WTC11 (cell line): ENCODE results near the gene TPGS2. TPM values are rescaled to one million over a fixed set of nuclear protein-coding genes. Genes with fewer than 3 reads are reported as not detected.

Experiments used
- ATAC-seq: fragments of 200-7000 bp; cut with Tn5 transposase; 2 replicates; pipeline ENCODE4 v1.10.0; 2021; ENCODE audit warnings: mild to moderate bottlenecking, moderate library complexity
- CTCF ChIA-PET: fragments of 300-600 bp; sonication (Branson Sonifier 250); formaldehyde crosslinking; loops from one replicate; lab custom pipeline; 2021; ENCODE audit warnings: antibody characterized with exemption; lab: Charles Lee
- POLR2A ChIA-PET: fragments of 350-600 bp; sonication (Branson Sonifier 250); formaldehyde crosslinking; loops from one replicate; lab custom pipeline; 2021; ENCODE audit warnings: antibody characterized with exemption; lab: Charles Lee
- DNase-seq: peaks from one replicate; pipeline ENCODE4 v3.0.0; 2021; ENCODE audit warnings: low spot score
- H3K27ac Mint-ChIP-seq: 2 replicates; pipeline ENCODE4 v1.8.0; 2021; ENCODE audit warnings: mixed read lengths
- H3K27me3 Mint-ChIP-seq: 2 replicates; pipeline ENCODE4 v1.8.0; 2021; ENCODE audit warnings: low read depth, mild to moderate bottlenecking, moderate library complexity, mixed read lengths
- H3K36me3 Mint-ChIP-seq: 2 replicates; pipeline ENCODE4 v1.8.0; 2021; ENCODE audit warnings: mixed read lengths
- H3K4me1 Mint-ChIP-seq: 2 replicates; pipeline ENCODE4 v1.8.0; 2022; ENCODE audit warnings: mixed read lengths
- H3K4me3 Mint-ChIP-seq: 2 replicates; pipeline ENCODE4 v1.8.0; 2021; ENCODE audit warnings: mild to moderate bottlenecking, moderate library complexity, mixed read lengths
- H3K9me3 Mint-ChIP-seq: 2 replicates; pipeline ENCODE4 v1.8.0; 2021; ENCODE audit warnings: mixed read lengths
- AR ChIP-seq: fragments of 250-450 bp; sonication (Bioruptor Pico); IDR thresholded peaks from 2 replicates; pipeline ENCODE4 v1.9.0; 2021; ENCODE audit warnings: mild to moderate bottlenecking
- ATF2 ChIP-seq: sonication (generic); formaldehyde crosslinking; IDR thresholded peaks from 2 replicates; pipeline ENCODE4 v1.8.1; 2022; ENCODE audit warnings: low read depth, missing genetic modification reagents, borderline replicate concordance
- CBFB ChIP-seq: sonication (generic); formaldehyde crosslinking; IDR thresholded peaks from 2 replicates; pipeline ENCODE4 v1.8.1; 2022; ENCODE audit warnings: mild to moderate bottlenecking, low read depth, missing genetic modification reagents
- CDX4 ChIP-seq: fragments of 250-450 bp; sonication (Bioruptor Pico); IDR thresholded peaks from 2 replicates; pipeline ENCODE4 v1.9.0; 2021; ENCODE audit warnings: moderate library complexity, mild to moderate bottlenecking, inconsistent platforms, borderline replicate concordance
- E2F5 ChIP-seq: sonication (generic); formaldehyde crosslinking; IDR thresholded peaks from 2 replicates; pipeline ENCODE4 v1.8.1; 2022; ENCODE audit warnings: mild to moderate bottlenecking, moderate library complexity, missing genetic modification reagents
- EMX1 ChIP-seq: fragments of 250-450 bp; sonication (Bioruptor Pico); IDR thresholded peaks from 2 replicates; pipeline ENCODE4 v1.8.0; 2021; ENCODE audit warnings: mild to moderate bottlenecking
- ETV6 ChIP-seq: sonication (generic); formaldehyde crosslinking; IDR thresholded peaks from 2 replicates; pipeline ENCODE4 v1.8.1; 2022; ENCODE audit warnings: mild to moderate bottlenecking, missing genetic modification reagents
- GRHL2 ChIP-seq: fragments of 250-450 bp; sonication (Bioruptor Pico); IDR thresholded peaks from 2 replicates; pipeline ENCODE4 v1.8.0; 2022; ENCODE audit warnings: mild to moderate bottlenecking, moderate library complexity; ENCODE audit not compliant: insufficient replicate concordance, severe bottlenecking
- JUN ChIP-seq: sonication (generic); formaldehyde crosslinking; IDR thresholded peaks from 2 replicates; pipeline ENCODE4 v1.8.0; 2023; ENCODE audit warnings: mild to moderate bottlenecking, missing genetic modification reagents
- KAT7 ChIP-seq: sonication (generic); formaldehyde crosslinking; IDR thresholded peaks from 2 replicates; pipeline ENCODE4 v1.8.1; 2023; ENCODE audit warnings: missing genetic modification reagents, mild to moderate bottlenecking, borderline replicate concordance
- MXD4 ChIP-seq: fragments of 250-450 bp; sonication (Bioruptor Pico); IDR thresholded peaks from 2 replicates; pipeline ENCODE4 v1.8.0; 2021; ENCODE audit warnings: mild to moderate bottlenecking, moderate library complexity, borderline replicate concordance
- MYBL2 ChIP-seq: sonication (generic); formaldehyde crosslinking; IDR thresholded peaks from 2 replicates; pipeline ENCODE4 v1.8.1; 2023; ENCODE audit warnings: mild to moderate bottlenecking, moderate library complexity, missing genetic modification reagents
- NR2C2 ChIP-seq: sonication (generic); formaldehyde crosslinking; IDR thresholded peaks from 2 replicates; pipeline ENCODE4 v1.8.0; 2022; ENCODE audit warnings: mild to moderate bottlenecking, missing genetic modification reagents
- NR3C1 ChIP-seq: sonication (generic); formaldehyde crosslinking; conservative IDR thresholded peaks from 2 replicates; pipeline ENCODE4 v1.8.1; 2023; ENCODE audit warnings: low read depth, mild to moderate bottlenecking, missing genetic modification reagents
- OVOL2 ChIP-seq: fragments of 250-450 bp; sonication (Bioruptor Pico); IDR thresholded peaks from 2 replicates; pipeline ENCODE4 v1.9.0; 2021; ENCODE audit warnings: mild to moderate bottlenecking, borderline replicate concordance
- PREB ChIP-seq: sonication (generic); formaldehyde crosslinking; IDR thresholded peaks from 2 replicates; pipeline ENCODE4 v1.8.1; 2022; ENCODE audit warnings: mild to moderate bottlenecking, missing genetic modification reagents, moderate library complexity, borderline replicate concordance
- SMAD3 ChIP-seq: sonication (generic); formaldehyde crosslinking; IDR thresholded peaks from 2 replicates; pipeline ENCODE4 v1.8.0; 2022; ENCODE audit warnings: missing genetic modification reagents, mild to moderate bottlenecking, borderline replicate concordance
- SMAD4 ChIP-seq: sonication (generic); formaldehyde crosslinking; IDR thresholded peaks from 2 replicates; pipeline ENCODE4 v1.8.0; 2022; ENCODE audit warnings: mild to moderate bottlenecking, missing genetic modification reagents
- TCF7 ChIP-seq: sonication (generic); formaldehyde crosslinking; IDR thresholded peaks from 2 replicates; pipeline ENCODE4 v1.8.0; 2022; ENCODE audit warnings: mild to moderate bottlenecking, low read depth, missing genetic modification reagents, moderate library complexity
- TP53 ChIP-seq: sonication (generic); formaldehyde crosslinking; IDR thresholded peaks from 2 replicates; pipeline ENCODE4 v1.8.1; 2023; ENCODE audit warnings: mild to moderate bottlenecking, missing genetic modification reagents
- ZBTB21 ChIP-seq: sonication (generic); formaldehyde crosslinking; IDR thresholded peaks from 2 replicates; pipeline ENCODE4 v1.8.1; 2023; ENCODE audit warnings: mild to moderate bottlenecking, missing genetic modification reagents, borderline replicate concordance
- ZNF138 ChIP-seq: sonication (generic); formaldehyde crosslinking; conservative IDR thresholded peaks from 2 replicates; pipeline ENCODE4 v1.8.1; 2022; ENCODE audit warnings: mild to moderate bottlenecking, moderate library complexity, missing genetic modification reagents
- ZNF263 ChIP-seq: sonication (generic); formaldehyde crosslinking; IDR thresholded peaks from 2 replicates; pipeline ENCODE4 v1.8.1; 2022; ENCODE audit warnings: low read depth, mild to moderate bottlenecking, moderate library complexity, missing genetic modification reagents
- ZNF671 ChIP-seq: fragments of 250-450 bp; sonication (Bioruptor Pico); IDR thresholded peaks from 2 replicates; pipeline ENCODE4 v1.8.0; 2021; ENCODE audit warnings: mild to moderate bottlenecking
- ZSCAN18 ChIP-seq: fragments of 250-450 bp; sonication (Bioruptor Pico); IDR thresholded peaks from 2 replicates; pipeline ENCODE4 v2.1.2; 2022; ENCODE audit warnings: mild to moderate bottlenecking, moderate library complexity
- total RNA-seq: library from RNA; stranded (reverse); gene quantifications from 3 replicates; pipeline ENCODE4 v1.2.3, GENCODE V29; 2021

Gene TPGS2
- total RNA-seq, 1 experiment from 2014 or later: 96.9 TPM

- POLR2A ChIA-PET: no interaction called here
- Mint-ChIP-seq H3K27me3 (no peaks in the 10 kb centered on the region), H3K9me3 (no peaks in the 10 kb centered on the region)
- ATAC-seq (no peak), DNase-seq (no peak)
- no peak for TF ChIP-seq MXD4 (CRISPR knock-in tag)
- no peak for TF ChIP-seq E2F5 (CRISPR knock-in tag)
- TF ChIP-seq, all 79 proteins: peak for 0
- Mint-ChIP-seq H3K4me1 (peaks cover 17% of the 10 kb centered on the region), H3K27ac (no peak overlapping the region), H3K36me3 (no peaks in the 10 kb centered on the region; the same call in 1 of the 2 replicates), H3K4me3 (no peak overlapping the region)
- CTCF ChIA-PET: interaction anchor here (1.0 to 1.2 kb wide), 2 partner anchors 14 to 56 kb away, joined by 4 to 5 read pairs; no protein-coding TSS in a partner anchor
These were observed 14.4 kb upstream of the TPGS2 start for GRCh38 chr18:36843199-36843598.

GRCh38 chr18:36839835-36840234 lies 11.0 kb upstream of the TPGS2 start:
- Mint-ChIP-seq H3K9me3 (no peaks in the 10 kb centered on the region), H3K4me1 (peaks cover 17% of the 10 kb centered on the region), H3K4me3 (no peak overlapping the region), H3K27me3 (no peaks in the 10 kb centered on the region), H3K36me3 (peaks cover 11% of the 10 kb centered on the region; the same call in 1 of the 2 replicates), H3K27ac (no peak overlapping the region)
- DNase-seq (no peak), ATAC-seq (no peak)
- ChIA-PET CTCF (no interaction called here), POLR2A (no interaction called here)
- TF ChIP-seq E2F5 (CRISPR knock-in tag) (no peak), NR2C2 (no peak), GRHL2 (CRISPR knock-in tag) (no peak), SMAD3 (CRISPR knock-in tag) (no peak), OVOL2 (CRISPR knock-in tag) (no peak), MYBL2 (no peak), ZBTB21 (CRISPR knock-in tag) (no peak), ETV6 (CRISPR knock-in tag) (no peak), TCF7 (CRISPR knock-in tag) (no peak), ATF2 (CRISPR knock-in tag) (no peak), CBFB (CRISPR knock-in tag) (no peak), ZNF263 (CRISPR knock-in tag) (no peak)

GRCh38 chr18:36835927-36836326 lies 7.1 kb upstream of the TPGS2 start:
- no peak overlapping the region for H3K4me3 Mint-ChIP-seq
- CTCF ChIA-PET: no interaction called here
- ATAC-seq (no peak), DNase-seq (no peak)
- peaks cover 11% of the 10 kb centered on the region; the same call in 1 of the 2 replicates for H3K36me3 Mint-ChIP-seq
- POLR2A ChIA-PET: no interaction called here
- no peaks in the 10 kb centered on the region for H3K27me3 Mint-ChIP-seq
- H3K9me3 Mint-ChIP-seq: no peaks in the 10 kb centered on the region
- H3K4me1 Mint-ChIP-seq: no peaks in the 10 kb centered on the region
- H3K27ac Mint-ChIP-seq: no peak overlapping the region
- no peak for TF ChIP-seq ZNF671 (CRISPR knock-in tag)
- TF ChIP-seq JUN (CRISPR knock-in tag): no peak
- no peak for TF ChIP-seq NR3C1 (CRISPR knock-in tag)
- no peak for TF ChIP-seq CDX4
- no peak for TF ChIP-seq EMX1 (CRISPR knock-in tag)
- TF ChIP-seq ZNF138: no peak
- TF ChIP-seq KAT7 (CRISPR knock-in tag): no peak
- no peak for TF ChIP-seq ZSCAN18 (CRISPR knock-in tag)
- no peak for TF ChIP-seq AR (CRISPR knock-in tag)
- TF ChIP-seq PREB (CRISPR knock-in tag): no peak
- no peak for TF ChIP-seq SMAD4
- no peak for TF ChIP-seq TP53 (CRISPR knock-in tag)
